Measurements from ENCODE around the gene DUS2.
"Not testable (repeated sequence)": the region's sequence is repeated elsewhere in the genome, so short reads cannot be mapped to it uniquely, and the experiment has no call there.

Gene DUS2

DNA sequence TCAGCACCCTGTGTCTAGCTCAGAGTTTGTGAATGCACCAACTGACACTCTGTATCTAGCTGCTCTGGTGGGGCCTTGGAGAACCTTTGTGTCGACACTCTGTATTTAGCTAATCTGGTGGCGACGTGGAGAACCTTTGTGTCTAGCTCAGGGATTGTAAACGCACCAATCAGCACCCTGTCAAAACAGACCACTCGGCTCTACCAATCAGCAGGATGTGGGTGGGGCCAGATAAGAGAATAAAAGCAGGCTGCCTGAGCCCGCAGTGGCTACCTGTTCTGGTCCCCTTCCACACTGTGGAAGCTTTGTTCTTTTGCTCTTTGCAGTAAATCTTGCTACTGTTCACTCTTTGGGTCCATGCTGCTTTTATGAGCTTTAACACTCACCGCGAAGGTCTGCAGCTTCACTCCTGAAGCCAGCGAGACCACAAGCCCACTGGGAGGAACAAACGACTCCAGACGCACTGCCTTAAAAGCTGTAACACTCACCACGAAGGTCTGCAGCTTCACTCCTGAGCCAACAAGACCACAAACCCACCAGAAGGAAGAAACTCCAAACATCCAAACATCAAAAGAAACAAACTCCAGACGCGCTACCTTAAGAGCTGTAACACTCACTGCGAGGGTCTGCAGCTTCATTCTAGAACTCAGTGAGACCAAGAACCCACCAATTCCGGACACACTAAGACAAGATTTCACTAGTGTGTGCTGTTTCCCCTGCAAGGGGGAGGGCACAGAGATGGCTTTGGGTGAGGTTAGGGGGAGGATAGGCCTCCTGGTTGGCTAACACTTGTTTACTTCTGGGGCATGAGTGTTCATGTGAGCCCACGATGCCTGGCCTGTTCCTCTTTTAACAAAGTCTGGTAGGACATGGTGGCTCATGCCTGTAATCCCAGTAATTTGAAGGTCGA is 24.1 kb upstream of the DUS2 start, which contains the start of gene DPEP2:
TSS of gene DPEP2 (minus strand) at position 706 of the 910 bp plus-strand sequence. CDS start 6,272 bp downstream, outside the sequence.
- not testable (repeated sequence) for DNase-seq (ENCODE audit: low spot score)

GRCh38 chr16:67999985-68000384 is 23.1 kb upstream of the DUS2 start:
- DNase-seq (ENCODE audit: low spot score), result no peak

- DNase-seq (ENCODE audit: low spot score), result no peak
These were observed 22.6 kb upstream of the DUS2 start for GRCh38 chr16:68000450-68000849.

DNA sequence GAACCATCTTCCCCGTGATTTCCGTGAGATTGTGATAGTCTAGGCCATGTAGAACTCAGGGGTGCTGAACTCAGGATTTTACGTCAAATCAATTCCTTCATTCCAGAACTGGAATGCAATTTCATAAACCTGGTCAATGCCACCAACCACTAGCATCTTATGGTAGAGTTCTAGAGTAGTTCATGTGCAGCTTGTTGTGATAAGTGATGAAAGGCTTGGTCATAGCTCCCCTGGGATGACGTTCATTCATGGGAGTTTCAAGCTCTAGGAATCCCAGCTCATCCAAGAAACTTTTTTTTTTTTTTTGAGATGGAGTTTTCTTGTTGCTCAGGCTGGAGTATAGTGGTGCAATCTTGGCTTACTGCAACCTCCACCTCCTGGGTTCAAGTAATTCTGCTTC is 20.1 kb upstream of the DUS2 start:
- no peak for DNase-seq (ENCODE audit: low spot score)

DNA sequence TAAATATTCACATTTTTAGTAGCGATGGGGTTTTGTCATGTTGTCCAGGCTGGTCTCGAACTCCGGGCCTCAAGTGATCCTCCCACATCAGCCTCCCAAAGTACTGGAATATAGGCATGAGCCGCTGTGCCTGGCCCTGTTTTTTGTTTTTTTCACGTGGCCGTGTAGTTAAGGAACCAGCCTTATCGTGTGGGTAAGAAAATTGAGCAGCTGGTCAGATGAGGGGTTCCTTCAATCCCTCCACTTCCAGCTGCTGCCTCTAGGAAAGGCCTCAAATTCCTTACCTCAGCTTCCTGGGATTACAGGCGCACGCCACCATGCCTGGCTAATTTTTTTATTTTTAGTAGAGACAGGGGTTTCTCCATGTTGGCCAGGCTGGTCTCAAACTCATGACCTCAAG is 17.9 kb upstream of the DUS2 start:
- no peak for DNase-seq (ENCODE audit: low spot score)

DNA sequence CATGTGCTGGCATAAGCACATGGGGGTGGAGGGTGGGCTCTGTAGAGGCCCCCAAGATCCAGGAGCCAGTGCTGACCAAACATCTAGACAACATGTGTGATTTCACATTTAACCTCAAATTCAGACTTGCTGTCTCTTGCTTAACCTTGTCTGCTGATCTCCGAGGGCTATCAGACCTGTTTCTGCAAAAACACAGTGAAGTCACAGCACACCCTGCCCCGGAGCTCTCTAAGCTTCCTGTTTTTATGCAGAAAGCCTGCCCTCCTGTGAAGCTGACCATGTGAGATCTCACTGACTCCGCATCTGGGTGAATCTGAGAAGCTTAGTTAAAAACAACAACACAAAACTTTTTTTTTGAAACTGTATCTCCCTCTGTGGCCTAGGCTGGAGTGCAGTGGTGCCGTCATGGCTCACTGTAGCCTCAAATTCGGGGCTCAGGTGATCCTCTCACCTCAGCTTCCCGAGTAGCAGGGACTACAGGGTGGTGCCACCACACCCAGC is 17.2 kb upstream of the DUS2 start:
- DNase-seq (ENCODE audit: low spot score), result no peak

DNA sequence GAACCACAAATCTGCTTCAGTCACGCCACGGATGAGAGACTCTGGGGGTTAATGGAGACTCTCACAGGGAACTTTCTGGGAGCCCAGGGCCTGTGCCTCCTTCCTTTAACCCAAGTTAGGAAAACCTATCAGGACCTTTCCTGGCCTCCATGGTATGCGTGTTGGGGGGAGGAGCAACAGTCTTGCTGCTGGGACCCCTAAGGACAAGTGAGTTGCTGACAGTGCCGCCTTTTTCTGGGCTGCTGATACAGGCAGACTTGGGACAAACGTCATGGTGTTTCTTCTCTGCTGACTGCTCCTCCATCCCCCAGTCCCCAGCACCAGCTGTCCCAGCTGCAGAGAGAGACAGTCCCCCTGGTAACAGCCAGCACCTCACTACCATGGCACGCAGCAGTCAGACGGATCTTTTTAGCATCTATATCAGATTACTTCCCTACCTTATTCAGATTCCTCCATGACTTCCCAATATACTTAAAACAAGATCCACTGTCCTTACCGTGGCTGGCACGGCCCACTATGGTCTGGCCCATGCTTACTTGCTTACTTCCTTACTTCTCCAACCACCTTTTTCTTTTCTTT is 13.8 kb upstream of the DUS2 start:
- no peak for DNase-seq (ENCODE audit: low spot score)

- not testable (repeated sequence) for DNase-seq (ENCODE audit: low spot score)
These were observed 13.2 kb upstream of the DUS2 start for GRCh38 chr16:68009872-68010271.

- no peak for DNase-seq (ENCODE audit: low spot score)
These were observed 9.6 kb upstream of the DUS2 start for GRCh38 chr16:68013440-68013839.

- DNase-seq (ENCODE audit: low spot score), result no peak
These were observed 7.4 kb upstream of the DUS2 start, which contains the start of gene DPEP2NB for GRCh38 chr16:68015681-68016080. DPEP2NB (minus strand) TSS chr16:68015911; CDS start chr16:68015770, 141 bp downstream.

DNA sequence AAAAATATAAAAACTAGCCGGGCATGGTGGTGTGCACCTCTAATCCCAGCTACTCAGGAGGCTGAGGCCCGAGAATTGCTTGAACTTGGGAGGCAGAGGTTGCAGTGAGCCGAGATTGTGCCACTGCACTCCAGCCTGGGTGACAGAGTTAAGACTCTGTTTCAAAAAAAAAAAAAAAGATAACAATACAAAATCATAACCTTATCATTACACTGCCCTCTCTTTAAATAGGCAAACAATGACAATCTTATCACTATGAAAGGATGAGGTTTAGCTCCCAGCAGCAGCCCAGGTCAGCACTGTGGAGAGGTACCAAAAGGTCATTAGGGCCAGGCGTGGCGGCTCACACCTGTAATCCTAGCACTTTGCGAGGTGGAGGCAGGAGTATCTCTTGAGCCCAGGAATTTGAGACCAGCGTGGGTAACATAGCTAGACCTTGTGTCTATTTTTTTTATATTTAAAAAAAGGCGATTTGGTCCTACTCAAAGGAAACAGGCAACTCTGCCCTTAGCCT is 3.9 kb upstream of the DUS2 start:
- DNase-seq (ENCODE audit: low spot score), result no peak

DNA sequence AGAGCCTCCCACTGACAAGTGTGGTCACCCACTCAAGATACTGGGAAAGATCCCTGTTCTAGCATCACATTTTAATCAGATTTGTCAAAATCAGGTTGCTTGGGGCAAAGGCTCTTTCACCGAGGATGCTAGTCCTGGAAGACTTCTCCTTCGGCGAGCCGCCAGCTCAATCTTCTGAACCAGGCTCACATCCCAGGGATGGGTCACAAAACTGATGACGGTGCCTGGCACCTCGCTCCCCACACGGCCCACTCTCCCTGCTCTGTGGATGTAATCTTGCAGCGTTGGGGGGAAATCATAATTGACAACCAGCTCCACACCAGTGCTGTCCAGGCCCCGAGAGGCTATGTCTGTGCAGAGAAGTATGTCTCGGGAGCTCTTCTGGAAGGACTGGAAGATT is 1.6 kb upstream of the DUS2 start:
- no peak for DNase-seq (ENCODE audit: low spot score)

GRCh38 chr16:68022278-68022727 is 781 bp upstream of the DUS2 start:
- DNase-seq (ENCODE audit: low spot score), result no peak

DNA sequence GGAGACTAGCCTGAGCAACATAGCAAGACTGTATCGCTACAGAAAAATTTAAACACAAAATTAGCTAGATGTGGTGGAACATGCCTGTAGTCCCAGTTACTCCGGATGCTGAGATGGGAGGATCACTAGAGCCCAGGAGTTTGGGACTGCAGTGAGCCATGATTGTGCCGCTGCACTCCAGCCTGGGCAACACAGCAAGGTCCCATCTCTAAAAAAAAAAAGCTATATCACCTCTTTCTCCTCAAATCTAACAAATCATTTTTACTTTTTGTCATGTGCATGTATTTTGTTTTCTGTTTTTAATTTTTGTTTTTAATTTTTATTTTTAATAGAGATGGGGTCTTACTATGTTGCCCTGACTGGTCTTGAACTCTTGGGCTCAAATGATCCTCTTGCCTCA is 5.9 kb downstream of the DUS2 start:
- DNase-seq (ENCODE audit: low spot score), result no peak

DNA sequence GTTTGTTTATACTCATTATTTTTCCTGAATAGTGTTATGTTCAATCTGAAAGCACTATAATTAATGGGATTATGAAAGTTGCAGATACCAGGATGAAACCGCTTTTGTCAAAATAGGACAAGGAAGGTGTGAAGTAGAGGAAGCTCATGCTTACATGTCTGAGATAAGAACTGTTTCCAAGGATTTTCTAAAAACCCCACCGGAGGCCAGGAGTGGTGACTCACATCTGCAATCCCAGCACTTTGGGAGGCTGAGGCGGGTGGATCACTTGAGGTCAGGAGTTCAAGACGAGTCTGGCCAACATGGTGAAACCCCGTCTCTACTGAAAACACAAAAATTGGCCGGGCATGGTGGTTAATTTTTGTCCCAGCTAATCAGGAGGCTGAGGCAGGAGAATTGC is 7.0 kb downstream of the DUS2 start:
- not testable (repeated sequence) for DNase-seq (ENCODE audit: low spot score)

GRCh38 chr16:68031951-68032350 is 8.9 kb downstream of the DUS2 start:
- DNase-seq (ENCODE audit: low spot score), result no peak

GRCh38 chr16:68033101-68033500 is 10.0 kb downstream of the DUS2 start:
- no peak for DNase-seq (ENCODE audit: low spot score)

GRCh38 chr16:68035227-68035626 is 12.1 kb downstream of the DUS2 start:
- DNase-seq (ENCODE audit: low spot score), result no peak

GRCh38 chr16:68037841-68038597 is 14.9 kb downstream of the DUS2 start:
- DNase-seq (ENCODE audit: low spot score), result no peak

- DNase-seq (ENCODE audit: low spot score), result peak; percentile 70
These were observed 17.6 kb downstream of the DUS2 start for GRCh38 chr16:68040506-68041288.

- DNase-seq (ENCODE audit: low spot score), result no peak
These were observed 18.7 kb downstream of the DUS2 start for GRCh38 chr16:68041783-68042182.
